Stomach (tissue), 9 donors: Measurements from ENCODE around the gene EPOP. TPM values are rescaled to one million over a fixed set of nuclear protein-coding genes. Genes with fewer than 3 reads are reported as not detected.

ENCODE experiments used
- DNase-seq, 2 donors: peaks; one replicate each; pipeline versions ENCODE4 v3.0.0 to v3.0.0-alpha.2; 2013 to 2019
- H3K27ac ChIP-seq, 5 donors: fragments of 200-600 bp in 4 of 5; sonication (generic) in 4 of 5; one replicate each; pipeline ENCODE4 v1.5.1; 2013 to 2019; ENCODE audit warnings: mild to moderate bottlenecking in 1 of 5, moderate library complexity in 1 of 5
- H3K27me3 ChIP-seq, 3 donors: fragments of 200-600 bp; sonication (generic); one replicate each; pipeline ENCODE4 v1.5.1; 2017 to 2019; ENCODE audit warnings: mixed run types in 1 of 3
- H3K36me3 ChIP-seq, 4 donors: fragments of 200-600 bp; sonication (generic); 1 replicate in 3 of 4; 2 replicates in 1 of 4; pipeline ENCODE4 v1.5.1; 2016 to 2019
- H3K4me1 ChIP-seq, 4 donors: fragments of 200-600 bp; sonication (generic); one replicate each; pipeline ENCODE4 v1.5.1; 2016 to 2019
- H3K4me3 ChIP-seq, 4 donors: fragments of 200-600 bp; sonication (generic) in 3 of 4; one replicate each; pipeline ENCODE4 v1.5.1; 2016 to 2019; ENCODE audit warnings: mild to moderate bottlenecking in 1 of 4
- H3K9me3 ChIP-seq, 4 donors: fragments of 200-600 bp; sonication (generic); one replicate each; pipeline ENCODE4 v1.5.1; 2016 to 2019
- EP300 ChIP-seq: sonication (generic); formaldehyde crosslinking; IDR thresholded peaks from one replicate; pipeline ENCODE4 v1.6.1; 2017; ENCODE audit warnings: antibody characterized with exemption
- POLR2A ChIP-seq, 4 donors: fragments of 450-650 bp; IDR thresholded peaks; one replicate each; pipeline ENCODE4 v1.6.1; 2016; ENCODE audit warnings: antibody characterized with exemption in 4 of 4, control low read depth in 2 of 4, mild to moderate bottlenecking in 1 of 4, moderate library complexity in 1 of 4
- POLR2AphosphoS5 ChIP-seq, 3 donors: sonication (generic); formaldehyde crosslinking; IDR thresholded peaks; one replicate each; pipeline ENCODE4 v1.6.1; 2016; ENCODE audit warnings: antibody characterized with exemption in 3 of 3
- WGBS, 5 donors: extraction: QIAGEN DNeasy Blood & Tissue Kit in 3 of 5; methylation state at CpG; one replicate each; pipeline versions ENCODE4 v1.1.5 to v1.1.7; 2013 to 2018; 5-methylcytosine and 5-hydroxymethylcytosine counted together
- intact Hi-C: fragments of 100-400 bp; cut with DNase I; formaldehyde crosslinking; loops from one replicate; pipeline ENCODE4 v1.15.1; 2023; ENCODE audit warnings: low total_unique reads
- polyA plus RNA-seq, 3 donors: library from polyadenylated mRNA; stranded (reverse); fragments of 200-250 nt; gene quantifications; one replicate each; pipeline ENCODE4 v1.2.3, GENCODE V29; 2013
- total RNA-seq, 5 donors: library from RNA; depleted of rRNA; stranded (reverse); fragments of >200 nt; gene quantifications; one replicate each; pipeline versions ENCODE4 v1.1.0 to v1.2.3, GENCODE V29; 2014 to 2016
- TF ChIP-seq, protein P1 (sequence below), 7 experiments: fragments of 450-650 bp in 4 of 7; fragments of 200-600 bp in 3 of 7; sonication (generic) in 3 of 7; IDR thresholded peaks; one replicate each; pipeline ENCODE4 v1.5.1; 2016 to 2019; ENCODE audit warnings: antibody characterized with exemption in 7 of 7, control low read depth in 2 of 7, mild to moderate bottlenecking in 1 of 7
- donor health status: healthy with polysubstance abuse.
- donor health status: Bipolar disorder and iron deficiency.
- donor health status: healthy.

Gene EPOP
- total and polyA plus RNA-seq, 8 donors: under 0.01 to 1.5 (median 0.61) TPM; not detected in 1

DNA sequence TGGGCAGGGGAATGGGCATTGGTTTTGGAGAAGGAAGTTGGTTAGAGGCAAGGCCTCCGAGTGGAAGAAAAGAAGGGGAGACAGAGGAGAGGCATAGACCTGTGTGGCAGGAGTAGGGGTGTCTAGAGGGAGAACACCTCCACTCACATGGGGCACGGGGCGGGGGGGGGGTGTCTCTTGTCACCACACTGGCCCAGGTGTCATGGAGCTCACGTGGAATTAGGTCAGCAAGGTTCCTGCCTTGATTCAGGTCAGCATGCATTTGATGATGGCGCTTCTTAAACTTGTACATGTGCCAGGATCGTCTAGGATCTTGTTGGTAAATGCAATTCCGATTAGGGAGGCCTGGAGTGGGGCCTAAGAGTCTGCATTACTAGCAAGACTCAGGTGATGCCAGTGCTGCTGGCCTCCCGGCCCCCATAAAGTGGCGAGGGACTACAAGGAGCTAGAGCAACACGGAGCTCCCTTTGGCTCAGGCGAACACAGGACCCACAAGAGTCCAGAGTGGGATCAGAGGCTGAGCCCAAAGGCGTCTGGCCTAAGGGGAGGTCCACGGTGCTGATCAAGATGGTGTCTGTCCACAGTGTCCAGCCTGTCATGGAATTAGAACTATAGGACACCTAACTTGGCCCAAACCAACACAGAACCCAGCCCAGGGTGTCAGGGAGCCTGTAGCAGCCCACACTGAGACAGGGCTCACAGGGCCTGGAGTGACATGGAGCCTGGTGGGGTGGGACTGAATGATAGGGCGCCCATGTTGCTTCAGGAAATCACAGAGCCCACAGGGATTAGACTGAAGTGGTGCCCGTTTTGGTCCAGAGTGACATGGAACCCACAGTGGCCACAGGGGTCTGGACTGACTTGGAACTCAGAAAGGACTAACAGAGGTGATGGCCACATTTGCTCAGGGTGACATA lies 16.7 kb downstream of the EPOP start:
- TF ChIP-seq EP300 (no peak), POLR2A (IDR thresholded peaks at IDR 0.05) (no peak)
- TF ChIP-seq, protein P1, sequence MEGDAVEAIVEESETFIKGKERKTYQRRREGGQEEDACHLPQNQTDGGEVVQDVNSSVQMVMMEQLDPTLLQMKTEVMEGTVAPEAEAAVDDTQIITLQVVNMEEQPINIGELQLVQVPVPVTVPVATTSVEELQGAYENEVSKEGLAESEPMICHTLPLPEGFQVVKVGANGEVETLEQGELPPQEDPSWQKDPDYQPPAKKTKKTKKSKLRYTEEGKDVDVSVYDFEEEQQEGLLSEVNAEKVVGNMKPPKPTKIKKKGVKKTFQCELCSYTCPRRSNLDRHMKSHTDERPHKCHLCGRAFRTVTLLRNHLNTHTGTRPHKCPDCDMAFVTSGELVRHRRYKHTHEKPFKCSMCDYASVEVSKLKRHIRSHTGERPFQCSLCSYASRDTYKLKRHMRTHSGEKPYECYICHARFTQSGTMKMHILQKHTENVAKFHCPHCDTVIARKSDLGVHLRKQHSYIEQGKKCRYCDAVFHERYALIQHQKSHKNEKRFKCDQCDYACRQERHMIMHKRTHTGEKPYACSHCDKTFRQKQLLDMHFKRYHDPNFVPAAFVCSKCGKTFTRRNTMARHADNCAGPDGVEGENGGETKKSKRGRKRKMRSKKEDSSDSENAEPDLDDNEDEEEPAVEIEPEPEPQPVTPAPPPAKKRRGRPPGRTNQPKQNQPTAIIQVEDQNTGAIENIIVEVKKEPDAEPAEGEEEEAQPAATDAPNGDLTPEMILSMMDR (IDR thresholded peaks at IDR 0.05): no peak
- H3K9me3 ChIP-seq: no peaks in the 10 kb centered on the region
- WGBS, 5 donors: 75 to 82% (median 77%) methylated on average over 11 to 15 of the region's 15 CpGs
- H3K27me3 ChIP-seq: peaks cover 3 to 59% (median 25%) of the 10 kb centered on the region in 3 donors
- no peak overlapping the region for H3K27ac ChIP-seq
- no peaks in the 10 kb centered on the region for H3K36me3 ChIP-seq
- peaks cover 0 to 4% (median 0%) of the 10 kb centered on the region in 4 donors for H3K4me1 ChIP-seq
- intact Hi-C loops: no loop called here
- no peak overlapping the region for H3K4me3 ChIP-seq
- DNase-seq: no peak

DNA sequence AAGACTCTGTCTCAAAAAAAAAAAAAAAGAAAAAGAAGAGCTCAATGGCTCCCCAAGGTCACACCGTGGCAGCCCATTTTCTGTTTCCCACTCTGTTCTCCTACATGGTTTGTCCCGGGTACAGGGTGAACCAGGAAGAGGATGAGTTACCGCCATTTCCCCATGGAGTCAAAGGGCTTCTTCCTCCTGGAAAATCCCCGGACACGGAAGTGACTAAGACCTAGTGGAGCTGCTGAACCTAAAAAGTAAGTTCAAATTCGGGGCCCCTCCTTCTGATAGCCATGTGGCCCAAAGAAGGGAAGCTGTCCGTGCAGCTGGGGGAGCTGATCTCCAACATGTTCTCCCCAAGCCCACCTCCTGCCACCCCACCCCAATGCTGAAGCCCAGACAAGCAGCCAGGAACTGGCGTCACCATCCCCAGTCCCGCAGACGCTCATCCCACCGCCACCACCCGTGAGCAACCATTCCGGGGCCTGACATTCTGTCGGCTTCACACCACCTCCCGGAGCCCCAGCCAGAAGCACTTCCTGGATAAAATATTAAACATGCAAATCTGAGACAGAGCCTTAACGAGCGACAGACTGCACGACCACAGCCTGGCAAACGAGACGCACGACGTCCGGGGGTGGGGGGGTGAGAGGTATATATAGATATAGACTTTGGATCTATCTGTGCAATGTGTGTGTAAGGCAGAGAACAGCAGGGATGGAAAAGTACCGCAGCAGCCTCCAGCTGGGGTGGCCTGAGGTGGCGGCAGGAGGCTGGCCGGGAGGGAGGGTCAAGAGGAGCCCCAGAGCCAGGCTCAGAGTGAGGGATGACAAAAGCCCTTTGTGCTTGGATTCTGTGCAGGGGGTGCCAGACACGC lies 17.6 kb downstream of the EPOP start:
- 60 to 70% (median 65%) methylated on average over 27 of the region's 27 CpGs for WGBS, 5 donors
- no peak for DNase-seq
- TF ChIP-seq, protein P1 (IDR thresholded peaks at IDR 0.05): no peak
- TF ChIP-seq POLR2A (IDR thresholded peaks at IDR 0.05): no peak
- TF ChIP-seq POLR2AphosphoS5 (IDR thresholded peaks at IDR 0.05): no peak
- TF ChIP-seq EP300: no peak

DNA sequence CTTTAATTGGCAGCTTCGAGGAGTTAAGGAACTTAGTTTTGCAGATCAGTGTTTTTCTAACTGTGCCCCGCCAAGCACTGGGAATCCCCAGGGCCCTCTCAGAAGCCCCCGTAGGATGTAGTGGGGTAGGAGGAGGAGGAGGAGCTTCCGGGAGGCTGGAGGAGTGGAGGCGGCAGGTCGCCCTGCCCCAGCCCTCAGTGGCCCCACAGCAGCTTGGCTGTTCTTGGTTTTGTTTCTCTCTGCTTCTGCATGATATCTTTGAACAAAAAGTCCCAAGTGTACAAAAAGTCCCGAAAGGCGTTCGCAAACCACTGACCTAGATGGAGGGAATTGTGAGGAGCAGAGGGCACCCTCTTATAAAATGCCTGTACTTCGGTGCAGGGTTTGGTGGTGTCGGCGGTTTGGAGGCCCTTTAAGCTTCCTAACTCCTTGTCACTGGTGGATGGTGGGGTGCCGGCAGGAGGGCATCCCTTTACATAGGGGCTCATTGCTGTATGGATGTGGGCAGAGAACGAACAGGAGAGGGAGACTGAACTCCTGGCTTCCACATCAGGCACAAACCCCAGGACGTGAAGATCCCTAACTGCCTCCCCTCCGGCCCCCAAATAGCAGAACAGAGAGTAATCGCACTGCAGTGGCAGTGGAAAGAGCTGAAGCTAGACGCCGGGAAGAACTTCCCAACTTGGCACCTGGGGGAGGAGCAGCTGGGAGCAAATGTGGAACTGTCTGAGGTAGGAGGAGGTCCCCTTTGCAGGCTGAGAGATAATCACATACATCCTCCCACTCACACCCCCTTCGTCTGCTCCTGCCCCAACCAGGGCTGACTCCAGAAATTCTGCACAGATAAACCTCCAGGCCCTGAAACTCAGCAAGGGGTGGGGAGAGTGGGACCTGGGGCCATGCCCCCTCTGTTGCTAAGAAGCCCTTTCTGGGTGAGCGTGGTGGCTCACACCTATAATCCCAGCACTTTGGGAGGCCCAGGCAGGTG lies 20.1 kb downstream of the EPOP start:
- H3K9me3 ChIP-seq: no peaks in the 10 kb centered on the region
- no peaks in the 10 kb centered on the region for H3K36me3 ChIP-seq
- H3K4me1 ChIP-seq: peaks cover 0 to 4% (median 0%) of the 10 kb centered on the region in 4 donors
- no peak overlapping the region for H3K27ac ChIP-seq
- intact Hi-C loops: no loop called here
- TF ChIP-seq POLR2AphosphoS5 (IDR thresholded peaks at IDR 0.05) (no peak), POLR2A (IDR thresholded peaks at IDR 0.05) (no peak), EP300 (no peak)
- TF ChIP-seq, protein P1 (IDR thresholded peaks at IDR 0.05): no peak
- peaks cover 3 to 60% (median 25%) of the 10 kb centered on the region in 3 donors for H3K27me3 ChIP-seq
- no peak overlapping the region for H3K4me3 ChIP-seq
- no peak for DNase-seq
- WGBS, 5 donors: 42 to 53% (median 47%) methylated on average over 21 of the region's 21 CpGs

More for the DNA sequence above, 17.6 kb downstream of the EPOP start:
- intact Hi-C loops: no loop called here
- Histone ChIP-seq H3K4me1 (peaks cover 0 to 4% (median 0%) of the 10 kb centered on the region in 4 donors), H3K4me3 (no peak overlapping the region), H3K27ac (no peak overlapping the region), H3K36me3 (no peaks in the 10 kb centered on the region), H3K27me3 (peaks cover 3 to 60% (median 25%) of the 10 kb centered on the region in 3 donors), H3K9me3 (no peaks in the 10 kb centered on the region)
